HepG2 (cell line): ENCODE data around the gene GLG1. TPM values are rescaled to one million over a fixed set of nuclear protein-coding genes. Genes with fewer than 3 reads are reported as not detected.
A peak's percentile ranks its signal among the peaks of the same experiment; 100 is the strongest.

ENCODE experiments used
- ARNT ChIP-seq: fragments of 450-650 bp; IDR thresholded peaks from 2 replicates; pipeline ENCODE4 v1.6.1; 2017
- BCL3 ChIP-seq: sonication (generic); formaldehyde crosslinking; IDR thresholded peaks from 2 replicates; pipeline ENCODE4 v1.5.1; 2020; ENCODE audit warnings: mild to moderate bottlenecking, missing genetic modification reagents, moderate library complexity
- CTCF ChIP-seq: sonication (generic); formaldehyde crosslinking; IDR thresholded peaks from 2 replicates; pipeline ENCODE4 v1.5.0; 2020; ENCODE audit warnings: mild to moderate bottlenecking, missing genetic modification reagents, moderate library complexity
- DR1 ChIP-seq: sonication (generic); formaldehyde crosslinking; IDR thresholded peaks from 2 replicates; pipeline ENCODE4 v1.8.0; 2021; ENCODE audit warnings: mild to moderate bottlenecking, missing genetic modification reagents, inconsistent platforms
- KDM3A ChIP-seq: IDR thresholded peaks from 2 replicates; pipeline ENCODE4 v1.6.1; 2018; ENCODE audit warnings: low read depth, missing compliant biosample characterization
- NCOA2 ChIP-seq: sonication (generic); formaldehyde crosslinking; IDR thresholded peaks from 2 replicates; pipeline ENCODE4 v1.8.0; 2022; ENCODE audit warnings: inconsistent platforms
- NR2F2 ChIP-seq: IDR thresholded peaks from 2 replicates; pipeline ENCODE4 v1.6.1; 2012; ENCODE audit warnings: low read depth, inconsistent platforms, borderline replicate concordance
- RAD21 ChIP-seq: fragments of 450-650 bp; formaldehyde crosslinking; IDR thresholded peaks from 2 replicates; pipeline ENCODE4 v1.5.0; 2020; ENCODE audit warnings: mild to moderate bottlenecking
- RBM22 ChIP-seq: fragments of 200-400 bp; formaldehyde crosslinking; optimal IDR thresholded peaks from 2 replicates; pipeline ENCODE3; 2017; ENCODE audit warnings: mild to moderate bottlenecking, low read length, moderate library complexity
- SMARCC2 ChIP-seq: fragments of 450-650 bp; IDR thresholded peaks from 2 replicates; pipeline ENCODE4 v1.6.1; 2017; ENCODE audit warnings: antibody characterized with exemption, mild to moderate bottlenecking
- SMC3 ChIP-seq: IDR thresholded peaks from 2 replicates; pipeline ENCODE4 v1.6.1; 2011; ENCODE audit warnings: low read length, improper control_type of control experiment
- SNAPC2 ChIP-seq: sonication (generic); formaldehyde crosslinking; IDR thresholded peaks from 2 replicates; pipeline ENCODE4 v1.8.1; 2022; ENCODE audit warnings: mild to moderate bottlenecking, missing genetic modification reagents
- STAG1 ChIP-seq: sonication (generic); formaldehyde crosslinking; IDR thresholded peaks from 2 replicates; pipeline ENCODE4 v1.4.0; 2020; ENCODE audit warnings: missing genetic modification reagents
- THAP9 ChIP-seq: sonication (generic); formaldehyde crosslinking; IDR thresholded peaks from 2 replicates; pipeline ENCODE4; 2020; ENCODE audit warnings: missing genetic modification reagents, mild to moderate bottlenecking, borderline replicate concordance
- ZBTB34 ChIP-seq: sonication (generic); formaldehyde crosslinking; IDR thresholded peaks from 2 replicates; pipeline ENCODE4 v1.8.0; 2022; ENCODE audit warnings: mild to moderate bottlenecking, missing genetic modification reagents
- ZNF260 ChIP-seq: sonication (generic); formaldehyde crosslinking; IDR thresholded peaks from 2 replicates; pipeline ENCODE4 v1.4.0; 2020; ENCODE audit warnings: missing genetic modification reagents, low read depth, mild to moderate bottlenecking, borderline replicate concordance
- ZNF362 ChIP-seq: sonication (generic); formaldehyde crosslinking; IDR thresholded peaks from 2 replicates; pipeline ENCODE4 v1.4.0; 2020; ENCODE audit warnings: missing genetic modification reagents, mild to moderate bottlenecking, borderline replicate concordance
- ZNF557 ChIP-seq: sonication (generic); formaldehyde crosslinking; IDR thresholded peaks from 2 replicates; pipeline ENCODE4 v1.4.0; 2020; ENCODE audit warnings: missing genetic modification reagents
- ZNF678 ChIP-seq: sonication (generic); formaldehyde crosslinking; IDR thresholded peaks from 2 replicates; pipeline ENCODE4 v1.4.0; 2020; ENCODE audit warnings: mild to moderate bottlenecking, missing genetic modification reagents
- polyA plus RNA-seq, 8 experiments: library from polyadenylated mRNA; depleted of rRNA in 3 of 8; stranded (reverse) in 7 of 8; unstranded in 1 of 8; fragments of >200 nt; fragmentation: Illumina TruSeq in 4 of 8; extraction: Trizol in 4 of 8; gene quantifications; 2 replicates each; pipeline versions ENCODE4 v1.2.1 to v1.2.3, GENCODE V29; 2011 to 2016; ENCODE audit warnings: low read depth in 4 of 8, missing spikeins in 1 of 8, mixed read lengths in 1 of 8; ENCODE audit not compliant: insufficient read depth in 1 of 8
- total RNA-seq, 5 experiments: library from RNA; depleted of rRNA; stranded (reverse); fragments of >200 nt; fragmentation: Illumina TruSeq; extraction: Trizol; gene quantifications; 2 replicates each; pipeline ENCODE4 v1.2.3, GENCODE V29; 2016; ENCODE audit warnings: low read depth in 1 of 5

Gene GLG1
- total and polyA plus RNA-seq, 2 of the 13 experiments (the other 11 are each of a cell fraction or from before 2014, with no cell fraction given), result 87.7 to 141 TPM

- no peak for TF ChIP-seq THAP9 (CRISPR knock-in tag)
- TF ChIP-seq CTCF (CRISPR knock-in tag), result peak; percentile 86
- TF ChIP-seq ZBTB34 (CRISPR knock-in tag), result no peak
- no peak for TF ChIP-seq ZNF557 (CRISPR knock-in tag)
- TF ChIP-seq RAD21 (CRISPR knock-in tag), result peak; percentile 73
- TF ChIP-seq NR2F2, result no peak
- peak; percentile 63; the same call in 1 of the 2 replicates for TF ChIP-seq SMC3
- no peak for TF ChIP-seq ARNT
- no peak for TF ChIP-seq NCOA2 (CRISPR knock-in tag)
- no peak for TF ChIP-seq KDM3A (CRISPR knock-in tag)
- TF ChIP-seq DR1, result no peak
- peak; percentile 88 for TF ChIP-seq STAG1 (CRISPR knock-in tag)
- TF ChIP-seq SMARCC2, result no peak
- no peak for TF ChIP-seq ZNF678 (CRISPR knock-in tag)
- TF ChIP-seq SNAPC2 (CRISPR knock-in tag), result no peak
- no peak for TF ChIP-seq ZNF260 (CRISPR knock-in tag)
- TF ChIP-seq RBM22, result peak; percentile 48
- no peak for TF ChIP-seq BCL3 (CRISPR knock-in tag)
- no peak for TF ChIP-seq ZNF362
Measured at GRCh38 chr16:74623214-74623838, 16.4 kb upstream of the GLG1 start (continued).
